Peyer's patch (tissue), 4 donors: ENCODE measurements around the gene TEX51. TPM values are rescaled to one million over a fixed set of nuclear protein-coding genes. Genes with fewer than 3 reads are reported as not detected.
A peak's percentile ranks its signal among the peaks of the same experiment; 100 is the strongest.

ENCODE experiments used
- DNase-seq, 3 donors: peaks; one replicate each; pipeline ENCODE4 v3.0.0-alpha.2; 2017 to 2019
- H3K27ac ChIP-seq, 4 donors: fragments of 200-600 bp; sonication (generic); one replicate each; pipeline ENCODE4 v1.5.1; 2016 to 2019
- H3K27me3 ChIP-seq, 2 donors: fragments of 200-600 bp; sonication (generic); one replicate each; pipeline ENCODE4 v1.5.1; 2019
- H3K36me3 ChIP-seq, 3 donors: fragments of 200-600 bp; sonication (generic); one replicate each; pipeline ENCODE4 v1.5.1; 2016 to 2019
- H3K4me1 ChIP-seq, 4 donors: fragments of 200-600 bp; sonication (generic); one replicate each; pipeline ENCODE4 v1.5.1; 2016 to 2019
- H3K4me3 ChIP-seq, 4 donors: fragments of 200-600 bp; sonication (generic); 1 replicate in 3 of 4; 2 replicates in 1 of 4; pipeline ENCODE4 v1.5.1; 2016 to 2019; ENCODE audit warnings: mild to moderate bottlenecking in 1 of 4
- H3K9me3 ChIP-seq, 4 donors: fragments of 200-600 bp; sonication (generic); one replicate each; pipeline ENCODE4 v1.5.1; 2016 to 2019; ENCODE audit warnings: mild to moderate bottlenecking in 1 of 4
- CTCF ChIP-seq, 6 experiments: fragments of 450-650 bp in 4 of 6; fragments of 200-600 bp in 2 of 6; sonication (generic) in 1 of 6; IDR thresholded peaks; one replicate each; pipeline ENCODE4 v1.5.1; 2017 to 2019; ENCODE audit warnings: antibody characterized with exemption in 6 of 6, mild to moderate bottlenecking in 3 of 6, moderate library complexity in 1 of 6
- POLR2A ChIP-seq, 2 donors: fragments of 450-650 bp; IDR thresholded peaks; one replicate each; pipeline ENCODE4 v1.5.1; 2017; ENCODE audit warnings: antibody characterized with exemption in 2 of 2, mild to moderate bottlenecking in 2 of 2, moderate library complexity in 2 of 2
- total RNA-seq, 4 donors: library from RNA; depleted of rRNA; stranded (reverse); fragments of >200 nt; gene quantifications; one replicate each; pipeline ENCODE4 v1.1.0, GENCODE V29; 2016

The TEX51 gene
- total RNA-seq, 4 donors from 2014 or later, result not detected

GRCh38 chr2:126893606-126894005, 5.1 kb upstream of the TEX51 start:
- Histone ChIP-seq H3K4me3 (no peak overlapping the region), H3K27me3 (no peaks in the 10 kb centered on the region), H3K4me1 (no peaks in the 10 kb centered on the region), H3K27ac (no peak overlapping the region), H3K9me3 (no peaks in the 10 kb centered on the region), H3K36me3 (no peaks in the 10 kb centered on the region)
- peak in 1 of 3 donors; percentile 6 for DNase-seq
- TF ChIP-seq CTCF (IDR thresholded peaks at IDR 0.05) (no peak), POLR2A (IDR thresholded peaks at IDR 0.05) (no peak)

DNA sequence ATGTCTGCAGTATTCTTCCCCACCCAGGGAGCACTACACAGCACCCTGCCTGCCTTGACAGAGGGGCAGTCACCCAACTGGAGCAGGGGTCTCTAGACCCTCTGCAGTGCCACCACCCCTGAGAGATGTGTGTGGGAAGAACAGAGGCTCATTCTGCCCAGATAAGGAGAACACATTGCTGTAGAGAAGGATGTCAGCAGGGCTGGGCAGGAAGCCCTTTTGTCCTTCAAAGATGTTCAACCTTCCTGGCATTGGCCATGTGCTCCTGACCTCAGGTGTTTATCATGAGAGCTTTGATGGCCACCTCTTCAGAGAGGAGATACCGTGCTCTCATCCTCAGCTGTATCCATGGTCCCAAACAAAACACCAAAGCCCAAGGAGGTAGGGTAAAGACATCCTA, 4.6 kb upstream of the TEX51 start:
- no peak overlapping the region for H3K4me3 ChIP-seq
- H3K9me3 ChIP-seq, result no peaks in the 10 kb centered on the region
- no peaks in the 10 kb centered on the region for H3K36me3 ChIP-seq
- H3K4me1 ChIP-seq, result no peaks in the 10 kb centered on the region
- no peaks in the 10 kb centered on the region for H3K27me3 ChIP-seq
- H3K27ac ChIP-seq, result no peak overlapping the region
- DNase-seq, result peak in 2 of 3 donors; percentile 13 to 19
- TF ChIP-seq CTCF (IDR thresholded peaks at IDR 0.05) (no peak), POLR2A (IDR thresholded peaks at IDR 0.05) (no peak)

GRCh38 chr2:126894585-126895182, 4.0 kb upstream of the TEX51 start:
- no peaks in the 10 kb centered on the region for H3K4me1 ChIP-seq
- H3K36me3 ChIP-seq, result no peaks in the 10 kb centered on the region
- no peak overlapping the region for H3K4me3 ChIP-seq
- peak in 2 of 3 donors; percentile 23 to 34 for DNase-seq
- no peak for TF ChIP-seq CTCF (IDR thresholded peaks at IDR 0.05)
- TF ChIP-seq POLR2A (IDR thresholded peaks at IDR 0.05), result no peak
- H3K27ac ChIP-seq, result no peak overlapping the region
- H3K9me3 ChIP-seq, result no peaks in the 10 kb centered on the region
- no peaks in the 10 kb centered on the region for H3K27me3 ChIP-seq

GRCh38 chr2:126895336-126895735, 3.4 kb upstream of the TEX51 start:
- Histone ChIP-seq H3K4me1 (no peaks in the 10 kb centered on the region), H3K9me3 (no peaks in the 10 kb centered on the region), H3K27ac (no peak overlapping the region), H3K27me3 (no peaks in the 10 kb centered on the region), H3K4me3 (no peak overlapping the region), H3K36me3 (no peaks in the 10 kb centered on the region)
- no peak for TF ChIP-seq POLR2A (IDR thresholded peaks at IDR 0.05)
- peak in 2 of 3 donors; percentile 10 to 13 for DNase-seq

- DNase-seq, result peak in 1 of 3 donors; percentile 8
- no peaks in the 10 kb centered on the region for H3K36me3 ChIP-seq
- no peak for TF ChIP-seq POLR2A (IDR thresholded peaks at IDR 0.05)
- no peak for TF ChIP-seq CTCF (IDR thresholded peaks at IDR 0.05)
- no peaks in the 10 kb centered on the region for H3K9me3 ChIP-seq
- H3K4me3 ChIP-seq, result no peak overlapping the region
- no peaks in the 10 kb centered on the region for H3K4me1 ChIP-seq
- H3K27ac ChIP-seq, result no peak overlapping the region
- no peaks in the 10 kb centered on the region for H3K27me3 ChIP-seq
Observed at GRCh38 chr2:126896471-126896870, 2.2 kb upstream of the TEX51 start.

GRCh38 chr2:126899616-126900185, 1.0 kb downstream of the TEX51 start:
- no peaks in the 10 kb centered on the region for H3K4me1 ChIP-seq
- TF ChIP-seq CTCF (IDR thresholded peaks at IDR 0.05), result no peak
- no peak for TF ChIP-seq POLR2A (IDR thresholded peaks at IDR 0.05)
- H3K4me3 ChIP-seq, result no peak overlapping the region
- no peaks in the 10 kb centered on the region for H3K9me3 ChIP-seq
- no peaks in the 10 kb centered on the region for H3K27me3 ChIP-seq
- DNase-seq, result peak in 2 of 3 donors; percentile 7 to 40
- H3K27ac ChIP-seq, result no peak overlapping the region
- no peaks in the 10 kb centered on the region for H3K36me3 ChIP-seq
